Airway epithelial cell (primary cell): Measurements from ENCODE around the gene MCAT. TPM values are rescaled to one million over a fixed set of nuclear protein-coding genes. Genes with fewer than 3 reads are reported as not detected.

Source experiments
- total RNA-seq: library from RNA; depleted of rRNA; stranded (reverse); fragments of >200 nt; gene quantifications from 2 replicates; pipeline ENCODE4 v1.2.3, GENCODE V29; 2015

The MCAT gene, protein sequence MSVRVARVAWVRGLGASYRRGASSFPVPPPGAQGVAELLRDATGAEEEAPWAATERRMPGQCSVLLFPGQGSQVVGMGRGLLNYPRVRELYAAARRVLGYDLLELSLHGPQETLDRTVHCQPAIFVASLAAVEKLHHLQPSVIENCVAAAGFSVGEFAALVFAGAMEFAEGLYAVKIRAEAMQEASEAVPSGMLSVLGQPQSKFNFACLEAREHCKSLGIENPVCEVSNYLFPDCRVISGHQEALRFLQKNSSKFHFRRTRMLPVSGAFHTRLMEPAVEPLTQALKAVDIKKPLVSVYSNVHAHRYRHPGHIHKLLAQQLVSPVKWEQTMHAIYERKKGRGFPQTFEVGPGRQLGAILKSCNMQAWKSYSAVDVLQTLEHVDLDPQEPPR
- total RNA-seq = 29.7 and 41.3 TPM in 2 replicates

DNA sequence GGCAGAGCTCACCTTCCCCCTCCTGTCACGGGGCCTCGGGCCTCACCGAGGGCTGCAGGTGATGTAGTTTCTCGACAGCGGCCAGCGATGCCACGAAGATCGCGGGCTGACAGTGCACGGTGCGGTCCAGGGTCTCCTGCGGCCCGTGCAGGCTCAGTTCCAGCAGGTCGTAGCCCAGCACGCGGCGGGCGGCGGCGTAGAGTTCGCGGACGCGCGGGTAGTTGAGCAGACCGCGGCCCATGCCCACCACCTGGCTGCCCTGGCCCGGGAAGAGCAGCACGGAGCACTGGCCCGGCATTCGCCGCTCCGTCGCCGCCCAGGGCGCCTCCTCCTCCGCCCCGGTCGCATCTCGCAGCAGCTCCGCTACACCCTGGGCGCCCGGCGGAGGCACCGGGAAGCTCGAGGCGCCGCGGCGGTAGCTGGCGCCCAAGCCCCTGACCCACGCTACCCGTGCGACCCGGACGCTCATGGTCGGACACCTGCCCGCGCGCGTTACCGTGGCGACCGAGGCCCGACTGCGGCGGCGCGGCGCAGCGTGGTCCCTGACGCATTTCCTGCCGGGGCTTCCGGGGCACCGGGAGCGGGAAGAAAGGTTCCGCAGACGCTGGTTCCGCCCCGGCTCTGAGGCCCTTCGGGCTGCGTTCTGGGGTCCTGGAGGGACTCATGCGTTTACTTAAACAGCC is at the start of gene MCAT:
Gene MCAT, minus strand, starts transcription at position 519 of the 683 bp plus-strand sequence. Its CDS starts 50 bp downstream, at position 469.

DNA sequence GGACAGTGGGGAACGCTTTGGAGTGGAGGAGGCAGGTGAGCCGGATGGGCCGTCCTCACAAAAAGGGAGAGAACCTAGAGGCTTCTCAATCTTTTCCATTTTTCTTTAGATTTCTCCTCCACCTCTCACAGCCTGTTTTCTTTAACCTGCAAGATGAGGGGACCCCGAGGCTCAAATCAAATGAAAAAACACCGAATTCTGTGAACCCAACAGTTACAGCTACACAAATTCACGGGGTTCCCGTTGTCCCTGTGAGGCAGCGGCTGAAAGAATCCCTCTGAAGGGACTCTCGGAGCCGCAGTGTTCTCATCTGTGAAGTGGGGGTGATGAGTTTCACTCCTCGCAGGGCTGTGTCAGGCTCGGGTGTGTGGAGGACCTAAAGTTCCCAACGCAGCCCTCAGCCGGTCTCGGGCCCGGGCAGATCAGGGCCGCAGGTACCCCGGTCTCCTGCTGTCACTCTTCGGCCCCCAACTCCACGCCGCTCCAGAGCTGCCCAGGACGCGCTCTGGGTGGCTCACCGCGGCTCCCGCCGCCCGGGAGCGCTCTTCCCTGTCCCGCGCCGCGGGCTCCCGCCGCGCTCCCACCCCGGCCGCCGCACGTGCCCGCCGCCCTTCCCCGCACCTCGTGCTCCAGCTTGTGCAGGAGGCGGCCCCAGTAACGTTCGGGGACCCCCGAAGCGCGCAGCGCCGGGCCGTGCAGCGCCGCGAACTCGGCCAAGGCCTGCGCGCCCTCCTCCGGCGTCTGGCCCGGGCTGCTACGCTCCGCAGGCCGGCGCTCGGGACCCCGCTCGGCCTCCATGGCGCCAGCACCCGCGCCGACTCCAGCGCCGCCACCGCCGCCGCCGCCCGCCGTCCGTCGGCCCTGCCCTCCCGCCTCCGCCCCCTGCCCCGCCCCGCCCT is 43.3 kb upstream of the MCAT start, which contains the start of gene TTLL12:
Gene TTLL12, minus strand, starts transcription at position 863 of the 899 bp plus-strand sequence. Its CDS starts 65 bp downstream, at position 798.

DNA sequence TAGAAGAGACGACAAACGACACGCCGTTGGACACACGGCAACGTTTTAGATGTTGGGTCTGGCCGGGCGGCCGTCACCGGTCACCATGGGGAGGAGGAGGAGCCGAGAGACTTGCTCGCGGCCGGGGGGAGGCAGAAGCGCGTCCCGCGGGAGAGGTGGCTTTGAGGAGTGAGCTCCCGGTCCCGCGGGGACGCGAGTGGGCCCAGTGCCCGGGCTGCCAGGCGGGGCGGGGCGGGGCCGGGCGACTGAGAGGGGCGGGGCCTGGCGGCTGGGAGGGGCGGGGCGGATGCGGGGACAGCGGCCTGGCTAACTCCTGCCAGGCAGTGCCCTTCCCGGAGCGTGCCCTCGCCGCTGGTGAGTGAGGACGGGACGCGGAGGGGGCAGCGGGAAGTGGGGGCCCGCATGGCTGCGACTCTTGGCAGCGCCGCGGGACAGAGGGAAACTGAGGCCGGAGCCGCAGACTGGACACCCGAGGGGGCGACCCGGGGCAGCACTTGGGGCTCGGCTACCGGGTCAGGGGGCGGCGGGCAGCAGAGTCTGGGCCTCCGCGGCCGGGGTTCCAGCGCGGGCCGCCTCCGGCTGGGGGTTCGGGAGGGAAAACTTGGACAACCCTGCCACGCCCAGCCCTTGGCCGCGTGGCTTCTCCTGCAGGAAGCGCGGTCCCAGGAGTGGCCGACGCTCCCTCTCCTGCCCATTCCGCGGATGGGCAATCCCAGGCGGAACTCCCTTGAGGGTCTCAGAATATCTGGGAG is 8.2 kb upstream of the MCAT start, which contains the start of gene TSPO:
Gene TSPO, plus strand, starts transcription at position 309 of the 752 bp plus-strand sequence. CDS start 7,680 bp downstream, outside the sequence.

DNA sequence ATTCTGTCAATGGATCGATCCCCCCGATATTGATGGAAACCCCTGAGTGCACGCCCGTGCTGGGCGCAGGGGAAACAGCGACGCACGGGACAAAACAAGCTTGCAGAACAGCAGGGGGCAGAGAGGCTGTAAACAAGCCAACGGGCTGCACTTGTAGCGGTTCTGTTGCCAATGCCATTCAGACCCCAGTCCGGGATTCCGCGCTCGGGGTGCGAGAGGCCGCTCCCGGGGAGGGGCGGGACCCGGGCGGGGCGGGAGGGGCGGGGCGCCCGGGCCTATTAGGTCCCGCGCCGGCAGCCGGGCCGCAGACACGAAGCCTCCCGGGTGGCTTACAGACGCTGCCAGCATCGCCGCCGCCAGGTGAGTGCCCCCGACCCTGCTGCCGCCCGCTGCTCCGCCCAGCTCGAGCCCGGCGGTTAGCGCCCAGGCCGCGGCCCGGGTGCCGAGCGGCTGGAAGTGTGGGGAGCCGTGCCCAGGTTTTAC is 32.7 kb downstream of the MCAT start, which contains the start of gene BIK:
Gene BIK, plus strand, starts transcription at position 307 of the 483 bp plus-strand sequence. CDS start 13,273 bp downstream, outside the sequence.

DNA sequence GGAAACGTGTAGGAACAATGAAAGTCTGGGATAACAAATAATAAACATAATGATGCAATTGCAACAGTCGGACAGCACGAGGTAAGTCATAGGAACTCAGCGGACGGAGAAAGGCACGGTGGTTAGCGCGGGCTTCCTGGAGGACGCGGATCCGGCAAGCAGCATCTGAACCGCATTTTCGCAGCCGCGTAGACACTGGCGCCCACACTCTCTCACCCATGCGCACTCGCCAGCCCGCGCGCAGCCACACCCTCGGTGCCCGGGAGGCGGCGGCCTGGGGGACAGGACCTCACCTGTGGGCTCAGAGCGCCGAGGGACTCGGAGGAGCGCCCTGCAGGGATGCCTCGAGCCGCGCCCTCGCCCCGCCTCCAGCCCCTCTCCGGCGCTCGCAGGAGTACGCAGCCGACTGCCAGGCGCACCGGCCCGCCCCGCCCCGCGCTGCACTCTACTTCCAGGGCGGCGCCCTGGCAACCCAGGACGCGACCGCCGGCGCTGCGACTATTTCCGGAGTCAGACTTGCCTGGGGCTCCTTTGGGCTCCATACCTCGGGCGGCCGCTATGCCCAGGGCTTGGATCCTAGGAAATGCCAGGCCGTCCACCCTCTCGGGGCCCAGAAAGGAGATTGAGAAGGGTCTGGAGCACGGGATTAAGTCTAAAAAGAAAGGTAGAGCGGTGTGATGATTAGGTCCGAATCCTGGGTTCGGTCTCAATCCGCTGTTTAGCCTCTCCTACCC is 54.0 kb downstream of the MCAT start, which contains the start of gene TTLL1:
Gene TTLL1, minus strand, starts transcription at position 408 of the 734 bp plus-strand sequence. CDS start 13,805 bp downstream, outside the sequence.

Other genes with a start within 250 kb of the MCAT start
- gene PACSIN2, start 128.2 kb downstream of the MCAT start, total RNA-seq = 32.7 and 35.9 TPM in 2 replicates
- gene TTLL1, start 54.0 kb downstream of the MCAT start, total RNA-seq = 3.5 and 4.4 TPM in 2 replicates
- 18.6 and 20.0 TPM in 2 replicates for gene BIK, start 32.6 kb downstream of the MCAT start, total RNA-seq
- gene TSPO, start 8.2 kb upstream of the MCAT start, total RNA-seq = 767 and 982 TPM in 2 replicates
- gene TTLL12, start 43.7 kb upstream of the MCAT start, total RNA-seq = 99.5 and 134 TPM in 2 replicates
- gene SCUBE1, start 200.0 kb upstream of the MCAT start, total RNA-seq = not detected in 2 replicates